Colonic mucosa (tissue), 4 donors: ENCODE results near the gene AKT3. TPM values are rescaled to one million over a fixed set of nuclear protein-coding genes. Genes with fewer than 3 reads are reported as not detected.

ENCODE experiments used
- DNase-seq: peaks from one replicate; pipeline ENCODE4 v3.0.0-alpha.2; 2020
- H3K27ac ChIP-seq: fragments of 200-600 bp; one replicate; pipeline ENCODE4 v1.8.0; 2021
- H3K27me3 ChIP-seq: fragments of 200-600 bp; one replicate; pipeline ENCODE4 v1.8.0; 2021
- H3K36me3 ChIP-seq: fragments of 200-600 bp; one replicate; pipeline ENCODE4 v1.8.0; 2021
- H3K4me1 ChIP-seq: fragments of 200-600 bp; one replicate; pipeline ENCODE4 v1.8.0; 2021; ENCODE audit warnings: mild to moderate bottlenecking
- H3K4me3 ChIP-seq: fragments of 200-600 bp; one replicate; pipeline ENCODE4 v1.8.0; 2021
- H3K9ac ChIP-seq, 2 donors: one replicate each; pipeline ENCODE4 v1.7.0; 2013; ENCODE audit warnings: control low read depth in 2 of 2, low read depth in 2 of 2, low read length in 2 of 2
- H3K9me3 ChIP-seq: fragments of 200-600 bp; one replicate; pipeline ENCODE4 v1.8.0; 2021
- CTCF ChIP-seq: fragments of 200-600 bp; IDR thresholded peaks from one replicate; pipeline ENCODE4 v1.8.0; 2022; ENCODE audit warnings: antibody characterized with exemption, mild to moderate bottlenecking
- intact Hi-C: fragments of 100-400 bp; cut with DNase I; formaldehyde crosslinking; loops from one replicate; pipeline ENCODE4 v1.14.1; 2022
- total RNA-seq, 2 donors: library from RNA; stranded (reverse); fragmentation: NEBNext Ultra II Directional in 1 of 2; extraction: Animal tissue kit (Norgen Biotek cat#: 25700) in 1 of 2; gene quantifications; one replicate each; pipeline ENCODE4 v1.2.1, GENCODE V29; 2021
- donor health status: healthy.
- donor health status: DM: no; HTN: no; CAD: no.
- donor health status: DM: no; HTN: no; CAD: no.

Gene AKT3
- total RNA-seq, 2 donors from 2014 or later, result 6.0 to 21.3 TPM

GRCh38 chr1:243529512-243529911, 320.5 kb downstream of the AKT3 start:
- H3K27me3 ChIP-seq, result no peaks in the 10 kb centered on the region
- intact Hi-C loops, result no loop called here
- H3K36me3 ChIP-seq, result no peaks in the 10 kb centered on the region
- no peak overlapping the region for H3K4me3 ChIP-seq
- no peaks in the 10 kb centered on the region for H3K4me1 ChIP-seq
- no peak overlapping the region for H3K9ac ChIP-seq
- DNase-seq, result no peak
- TF ChIP-seq CTCF, result no peak
- no peaks in the 10 kb centered on the region for H3K9me3 ChIP-seq
- H3K27ac ChIP-seq, result no peak overlapping the region

- no peak for DNase-seq
- Histone ChIP-seq H3K4me3 (no peak overlapping the region), H3K27me3 (no peaks in the 10 kb centered on the region), H3K9ac (no peak overlapping the region), H3K9me3 (no peaks in the 10 kb centered on the region), H3K27ac (no peak overlapping the region), H3K4me1 (no peaks in the 10 kb centered on the region), H3K36me3 (no peaks in the 10 kb centered on the region)
- TF ChIP-seq CTCF, result no peak
- intact Hi-C loops, result no loop called here
Observed at GRCh38 chr1:243528459-243529121, 321.5 kb downstream of the AKT3 start.

- H3K9me3 ChIP-seq, result no peaks in the 10 kb centered on the region
- H3K27ac ChIP-seq, result no peak overlapping the region
- H3K36me3 ChIP-seq, result no peaks in the 10 kb centered on the region
- TF ChIP-seq CTCF, result no peak
- H3K27me3 ChIP-seq, result no peaks in the 10 kb centered on the region
- H3K4me3 ChIP-seq, result no peak overlapping the region
- no peak for DNase-seq
- no peaks in the 10 kb centered on the region for H3K4me1 ChIP-seq
- H3K9ac ChIP-seq, result no peak overlapping the region
- intact Hi-C loops, result no loop called here
Observed at GRCh38 chr1:243526180-243526579, 323.9 kb downstream of the AKT3 start.

- no peaks in the 10 kb centered on the region for H3K36me3 ChIP-seq
- H3K9ac ChIP-seq, result no peak overlapping the region
- DNase-seq, result no peak
- no peak overlapping the region for H3K27ac ChIP-seq
- H3K27me3 ChIP-seq, result no peaks in the 10 kb centered on the region
- no peak overlapping the region for H3K4me3 ChIP-seq
- no peaks in the 10 kb centered on the region for H3K4me1 ChIP-seq
- H3K9me3 ChIP-seq, result no peaks in the 10 kb centered on the region
- TF ChIP-seq CTCF, result no peak
- intact Hi-C loops, result no loop called here
Observed at GRCh38 chr1:243525085-243525487, 325.0 kb downstream of the AKT3 start.

- no peak overlapping the region for H3K4me3 ChIP-seq
- no peaks in the 10 kb centered on the region for H3K4me1 ChIP-seq
- H3K27me3 ChIP-seq, result no peaks in the 10 kb centered on the region
- no peak overlapping the region for H3K27ac ChIP-seq
- no peaks in the 10 kb centered on the region for H3K9me3 ChIP-seq
- H3K9ac ChIP-seq, result no peak overlapping the region
- no peaks in the 10 kb centered on the region for H3K36me3 ChIP-seq
- no peak for TF ChIP-seq CTCF
- DNase-seq, result no peak
- intact Hi-C loops, result no loop called here
Observed at GRCh38 chr1:243523766-243524165, 326.3 kb downstream of the AKT3 start.
